Skeletal muscle satellite cell (primary cell): ENCODE results near the gene ADARB2.

Experiments
- H3K27me3 ChIP-seq: 2 replicates; pipeline ENCODE4 v1.7.0; 2013; ENCODE audit warnings: low read length; ENCODE audit not compliant: control insufficient read depth, insufficient read depth
- H3K36me3 ChIP-seq: 2 replicates; pipeline ENCODE4 v1.7.0; 2013; ENCODE audit warnings: mild to moderate bottlenecking, control low read depth, low read length; ENCODE audit not compliant: insufficient read depth
- H3K4me1 ChIP-seq: 2 replicates; pipeline ENCODE4 v1.7.0; 2013; ENCODE audit warnings: low read length; ENCODE audit not compliant: control insufficient read depth, insufficient read depth
- H3K4me2 ChIP-seq: 2 replicates; pipeline ENCODE4 v1.7.0; 2013; ENCODE audit warnings: mild to moderate bottlenecking, low read length
- H3K4me3 ChIP-seq: 2 replicates; pipeline ENCODE4 v1.7.0; 2013; ENCODE audit warnings: low read length
- H3K9ac ChIP-seq: 2 replicates; pipeline ENCODE4 v1.7.0; 2013; ENCODE audit warnings: mild to moderate bottlenecking, low read depth, low read length, moderate library complexity
- H3K9me3 ChIP-seq: replicated peaks from 2 replicates; pipeline ENCODE4 v1.7.0; 2013; ENCODE audit warnings: mild to moderate bottlenecking, control low read depth, low read length

The ADARB2 gene

DNA sequence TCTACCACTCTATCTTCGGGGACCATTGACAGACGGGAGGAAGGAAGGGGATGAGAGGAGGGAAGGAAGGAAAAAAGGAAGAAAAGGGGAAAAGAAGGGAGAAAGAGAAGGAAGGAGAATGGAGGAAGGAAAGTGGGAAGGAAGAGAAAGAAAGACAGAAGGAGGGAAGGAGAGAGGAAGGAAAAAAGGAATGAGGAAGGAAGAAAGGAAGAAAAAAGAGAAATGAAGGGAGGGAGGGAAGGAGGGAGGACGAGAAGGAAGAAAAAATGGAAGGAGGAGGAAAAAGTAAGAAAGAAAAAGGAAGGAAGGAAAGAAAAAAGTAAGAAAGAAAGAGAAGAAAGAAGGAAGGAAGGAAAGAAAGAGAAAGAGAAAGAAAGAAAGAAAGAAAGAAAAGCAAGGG is 128.9 kb downstream of the ADARB2 start:
- Histone ChIP-seq H3K27me3 (no peaks in the 10 kb centered on the region), H3K36me3 (no peaks in the 10 kb centered on the region), H3K4me2 (no peak overlapping the region), H3K4me3 (no peak overlapping the region), H3K4me1 (no peaks in the 10 kb centered on the region), H3K9me3 (peaks cover 9% of the 10 kb centered on the region), H3K9ac (no peak overlapping the region)

DNA sequence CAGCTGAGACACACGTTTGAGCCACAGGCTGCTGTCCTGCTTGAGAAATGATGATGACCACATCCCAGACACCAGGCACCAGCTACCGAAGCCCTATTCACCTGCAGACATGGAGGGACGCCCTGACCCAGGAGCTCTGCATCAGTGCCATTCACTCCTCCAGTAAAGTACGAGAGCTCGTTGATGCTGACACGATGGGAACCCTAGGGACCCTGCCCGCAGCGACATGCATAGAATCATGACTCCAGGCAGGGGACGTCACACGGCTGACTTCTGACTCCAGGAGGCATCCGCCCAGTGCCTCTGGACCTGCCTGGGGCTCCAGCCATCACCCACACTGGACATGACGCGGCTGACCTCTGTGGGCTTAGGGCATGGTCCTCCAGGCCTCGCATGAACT is 129.9 kb downstream of the ADARB2 start:
- Histone ChIP-seq H3K9me3 (peaks cover 12% of the 10 kb centered on the region), H3K4me3 (no peak overlapping the region), H3K27me3 (no peaks in the 10 kb centered on the region)

DNA sequence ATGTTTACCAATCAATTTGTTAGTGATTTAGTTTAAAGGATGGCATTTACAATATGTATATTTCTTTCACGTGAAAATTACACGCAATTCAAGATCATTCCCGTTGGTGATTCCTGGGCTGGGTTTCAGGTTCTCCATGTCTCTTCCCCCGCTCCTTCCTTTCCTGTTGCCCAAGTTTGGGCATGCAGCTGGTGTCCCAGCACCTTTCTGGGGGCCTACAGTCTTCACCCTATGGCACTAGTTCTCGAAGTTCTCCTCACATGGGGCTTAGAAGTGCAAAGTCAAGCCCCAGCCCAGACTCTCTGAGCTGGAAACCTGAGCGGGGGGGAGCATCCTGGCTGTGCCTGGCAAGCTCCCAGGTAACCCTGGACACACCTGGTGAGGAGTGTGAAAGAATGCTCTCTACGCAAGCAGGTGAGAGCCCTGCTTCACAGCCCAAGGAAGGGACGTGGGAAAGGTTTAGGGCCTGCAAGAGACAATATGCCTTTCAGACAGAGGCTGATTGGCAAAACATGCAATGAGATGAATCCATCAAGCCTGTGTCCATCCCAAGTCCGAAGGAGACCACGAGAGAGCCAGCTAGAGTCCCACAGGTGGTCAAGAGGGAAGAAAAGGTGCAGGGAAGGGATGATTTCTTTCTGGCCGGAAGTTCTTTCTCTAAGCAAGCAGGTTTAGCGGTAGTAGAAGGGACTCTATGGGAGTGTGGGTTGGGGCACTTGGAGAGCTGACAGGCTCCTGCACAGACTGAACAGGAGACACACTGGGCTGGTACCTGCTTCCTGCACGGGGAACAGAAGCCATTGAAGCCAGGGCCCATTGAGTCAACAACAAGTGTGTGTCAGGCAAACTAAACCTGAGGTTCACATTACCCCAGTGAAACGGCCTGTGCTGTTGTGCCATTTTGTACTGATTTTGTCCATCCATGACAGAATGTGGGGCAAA is 131.1 kb downstream of the ADARB2 start:
- Histone ChIP-seq H3K9ac (no peak overlapping the region), H3K36me3 (no peaks in the 10 kb centered on the region), H3K4me1 (no peaks in the 10 kb centered on the region), H3K4me3 (no peak overlapping the region), H3K9me3 (peaks cover 8% of the 10 kb centered on the region), H3K4me2 (no peak overlapping the region), H3K27me3 (no peaks in the 10 kb centered on the region)

More for the DNA sequence above, 129.9 kb downstream of the ADARB2 start:
- H3K9ac ChIP-seq = no peak overlapping the region
- no peaks in the 10 kb centered on the region for H3K36me3 ChIP-seq
- H3K4me2 ChIP-seq = no peak overlapping the region
- H3K4me1 ChIP-seq = no peaks in the 10 kb centered on the region

DNA sequence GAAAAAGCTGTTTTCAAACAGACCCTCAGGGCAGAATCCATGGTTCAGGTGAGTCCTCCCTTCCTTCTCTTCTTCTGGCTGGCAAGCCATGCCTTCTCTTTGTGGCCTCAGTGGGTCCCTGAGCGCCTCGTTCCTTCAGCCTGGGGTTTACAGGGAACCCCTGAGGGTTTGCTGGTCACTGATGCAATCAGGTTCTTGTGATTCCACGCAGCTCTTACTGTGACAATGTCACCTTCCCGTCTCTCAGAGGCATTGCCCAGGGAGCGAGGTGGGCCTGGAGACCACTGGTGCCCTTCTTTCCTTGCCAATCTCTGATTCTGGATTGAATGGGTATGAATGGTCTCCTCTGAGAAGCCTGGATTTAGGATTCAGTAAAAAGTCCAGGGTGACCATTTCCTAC is 132.2 kb downstream of the ADARB2 start:
- Histone ChIP-seq H3K4me2 (no peak overlapping the region), H3K36me3 (no peaks in the 10 kb centered on the region), H3K9me3 (peaks cover 10% of the 10 kb centered on the region), H3K4me1 (no peaks in the 10 kb centered on the region), H3K9ac (no peak overlapping the region), H3K4me3 (no peak overlapping the region), H3K27me3 (no peaks in the 10 kb centered on the region)

DNA sequence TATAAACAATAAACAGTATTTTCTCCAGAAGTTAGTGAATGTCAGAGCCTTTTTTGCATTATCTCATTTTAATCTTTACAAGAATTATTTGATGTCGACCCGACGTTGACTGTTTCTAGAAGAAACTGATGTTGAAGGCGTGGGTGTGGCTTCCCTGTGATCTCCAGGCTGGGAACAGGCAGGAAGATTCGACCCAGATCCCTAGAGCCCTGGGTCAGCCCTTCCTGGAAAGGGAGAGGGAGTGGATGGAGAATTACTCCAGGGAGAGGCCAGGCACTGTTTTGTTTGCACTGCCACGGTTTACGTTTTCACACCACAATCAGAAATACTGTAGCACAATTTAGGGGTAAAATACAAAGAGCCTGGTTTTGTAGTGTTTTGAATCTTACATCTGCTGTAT is 133.1 kb downstream of the ADARB2 start:
- Histone ChIP-seq H3K4me3 (no peak overlapping the region), H3K36me3 (no peaks in the 10 kb centered on the region), H3K9me3 (peaks cover 15% of the 10 kb centered on the region), H3K27me3 (no peaks in the 10 kb centered on the region), H3K4me1 (no peaks in the 10 kb centered on the region), H3K4me2 (no peak overlapping the region), H3K9ac (no peak overlapping the region)

DNA sequence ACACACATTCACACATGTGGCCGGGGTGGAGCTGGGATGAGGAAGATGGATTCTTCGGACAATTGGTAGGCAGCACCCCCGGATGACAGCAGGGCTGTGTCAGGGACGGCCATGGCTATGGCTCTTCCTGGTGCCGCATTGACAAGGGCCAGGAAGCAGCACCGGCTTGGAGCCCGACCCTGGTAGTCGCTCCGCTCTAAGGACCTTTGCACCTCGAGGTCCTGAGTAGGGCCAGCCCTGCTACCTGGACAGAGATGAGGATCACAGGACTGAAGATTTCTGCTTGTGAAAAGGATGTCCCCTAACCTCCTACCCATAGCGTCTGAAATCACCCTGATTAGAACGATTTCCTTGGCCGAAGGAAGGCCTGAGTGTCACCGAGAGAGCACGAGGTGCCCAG is 134.1 kb downstream of the ADARB2 start:
- no peak overlapping the region for H3K9ac ChIP-seq
- H3K4me3 ChIP-seq = no peak overlapping the region
- no peaks in the 10 kb centered on the region for H3K4me1 ChIP-seq
- no peak overlapping the region for H3K4me2 ChIP-seq
- no peaks in the 10 kb centered on the region for H3K27me3 ChIP-seq
- no peaks in the 10 kb centered on the region for H3K36me3 ChIP-seq
- peaks cover 19% of the 10 kb centered on the region for H3K9me3 ChIP-seq

DNA sequence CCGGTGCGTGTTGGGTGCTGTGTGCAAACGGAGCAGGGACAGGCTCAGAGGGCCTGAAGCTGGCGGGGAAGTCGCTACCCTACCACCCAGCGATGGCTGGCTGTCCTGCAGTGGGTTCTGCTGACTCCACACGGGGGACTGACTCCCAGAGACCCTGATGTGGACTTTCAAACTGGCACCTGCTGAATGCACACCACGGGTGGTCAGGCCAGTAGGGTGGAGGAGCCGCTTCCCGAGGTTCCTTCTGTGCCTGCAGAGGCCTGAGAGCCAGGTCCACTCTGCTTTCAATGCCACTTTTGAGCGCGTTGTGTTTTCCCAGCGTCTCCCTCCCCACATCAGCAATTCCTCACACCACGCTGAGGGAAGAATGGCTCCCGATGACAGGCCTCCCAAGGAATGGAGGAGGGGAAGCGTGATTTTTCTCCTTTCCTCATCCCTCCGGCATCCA is 135.3 kb downstream of the ADARB2 start:
- Histone ChIP-seq H3K4me1 (no peaks in the 10 kb centered on the region), H3K9ac (no peak overlapping the region), H3K4me2 (no peak overlapping the region), H3K9me3 (peaks cover 19% of the 10 kb centered on the region), H3K36me3 (no peaks in the 10 kb centered on the region), H3K27me3 (no peaks in the 10 kb centered on the region), H3K4me3 (no peak overlapping the region)

DNA sequence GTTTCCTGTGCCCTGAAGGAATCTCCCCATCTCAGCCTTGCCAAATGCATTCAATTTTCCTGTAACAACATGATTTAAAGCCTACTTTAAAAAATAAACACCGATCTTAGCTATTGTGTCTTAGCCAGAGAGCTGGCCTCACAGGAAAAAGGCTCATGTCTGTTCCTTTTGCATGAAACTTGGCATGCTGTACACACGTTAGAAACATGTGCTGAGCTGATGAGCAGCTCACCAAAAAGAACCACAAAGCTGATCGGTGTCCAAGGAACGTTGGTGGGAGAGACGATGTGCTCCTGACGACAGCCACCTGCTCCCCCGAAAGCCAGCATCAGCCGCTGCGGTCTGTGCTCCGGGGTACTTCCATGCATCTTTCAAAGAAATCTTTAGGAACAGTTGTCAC is 135.9 kb downstream of the ADARB2 start:
- Histone ChIP-seq H3K4me3 (no peak overlapping the region), H3K9ac (no peak overlapping the region), H3K27me3 (no peaks in the 10 kb centered on the region)

DNA sequence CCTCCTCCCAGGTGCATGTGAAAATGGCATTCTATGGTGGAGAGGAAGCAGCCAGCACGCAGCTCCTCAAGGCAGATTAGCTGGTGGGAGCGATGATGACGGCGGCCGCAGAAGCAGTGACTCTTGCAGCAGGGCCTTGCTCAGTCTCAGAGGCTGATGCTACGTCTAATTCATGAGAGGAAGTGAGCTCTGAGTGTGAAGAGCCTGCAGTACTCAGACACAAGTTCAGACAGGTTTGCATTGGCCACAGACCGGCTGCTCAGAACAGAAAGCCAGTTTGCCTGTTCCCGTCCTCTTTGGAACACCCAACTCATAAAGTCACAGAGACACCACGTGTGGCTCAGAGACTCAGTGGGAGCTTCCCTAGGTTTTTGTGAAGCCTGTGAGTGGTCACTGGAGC is 136.5 kb downstream of the ADARB2 start:
- H3K27me3 ChIP-seq = no peaks in the 10 kb centered on the region
- H3K4me2 ChIP-seq = no peak overlapping the region
- H3K36me3 ChIP-seq = no peaks in the 10 kb centered on the region
- H3K4me3 ChIP-seq = no peak overlapping the region
- H3K9ac ChIP-seq = no peak overlapping the region
- peaks cover 20% of the 10 kb centered on the region for H3K9me3 ChIP-seq
- H3K4me1 ChIP-seq = no peaks in the 10 kb centered on the region

More for the DNA sequence above, 135.9 kb downstream of the ADARB2 start:
- H3K4me2 ChIP-seq = no peak overlapping the region
- peaks cover 23% of the 10 kb centered on the region for H3K9me3 ChIP-seq
- no peaks in the 10 kb centered on the region for H3K36me3 ChIP-seq
- H3K4me1 ChIP-seq = no peaks in the 10 kb centered on the region

DNA sequence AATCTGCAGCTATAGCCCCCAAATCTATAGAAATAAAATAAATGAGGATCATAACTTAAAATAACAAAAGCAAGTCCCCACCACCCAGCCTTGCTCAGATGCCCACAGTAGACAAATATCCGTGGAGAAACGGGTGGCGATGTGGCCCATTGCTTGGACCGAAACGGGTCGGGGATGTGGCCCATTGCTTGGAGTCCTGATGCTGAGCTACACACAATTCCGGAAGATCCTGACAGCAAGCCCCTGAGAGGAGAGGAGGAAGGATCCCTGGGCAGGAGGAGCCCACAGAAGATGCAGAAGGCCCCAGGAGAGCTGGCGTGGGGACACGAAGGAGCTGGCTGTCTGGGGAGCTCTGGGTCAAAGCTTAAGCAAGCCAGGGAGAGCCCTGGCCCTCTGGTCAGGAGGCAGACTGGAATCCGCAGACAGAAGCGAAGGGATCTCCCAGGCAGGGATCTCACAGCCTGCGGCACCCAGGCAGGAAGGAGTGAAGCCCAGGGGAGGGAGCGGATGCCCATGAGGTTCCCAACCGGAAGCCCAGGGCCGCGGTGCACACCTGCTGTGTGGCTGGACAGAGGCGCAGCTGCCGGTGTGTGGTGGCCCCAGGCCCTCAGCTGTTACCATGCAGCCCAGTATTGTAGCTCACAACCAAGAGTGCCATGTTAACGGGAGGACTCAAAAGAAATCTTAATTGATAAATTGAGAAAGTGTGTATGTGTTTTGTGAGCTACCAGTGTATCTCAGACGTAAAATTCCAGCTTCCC is 138.8 kb downstream of the ADARB2 start:
- Histone ChIP-seq H3K4me3 (no peak overlapping the region), H3K9me3 (peaks cover 28% of the 10 kb centered on the region), H3K9ac (no peak overlapping the region), H3K4me2 (no peak overlapping the region), H3K27me3 (no peaks in the 10 kb centered on the region), H3K36me3 (no peaks in the 10 kb centered on the region), H3K4me1 (no peaks in the 10 kb centered on the region)

DNA sequence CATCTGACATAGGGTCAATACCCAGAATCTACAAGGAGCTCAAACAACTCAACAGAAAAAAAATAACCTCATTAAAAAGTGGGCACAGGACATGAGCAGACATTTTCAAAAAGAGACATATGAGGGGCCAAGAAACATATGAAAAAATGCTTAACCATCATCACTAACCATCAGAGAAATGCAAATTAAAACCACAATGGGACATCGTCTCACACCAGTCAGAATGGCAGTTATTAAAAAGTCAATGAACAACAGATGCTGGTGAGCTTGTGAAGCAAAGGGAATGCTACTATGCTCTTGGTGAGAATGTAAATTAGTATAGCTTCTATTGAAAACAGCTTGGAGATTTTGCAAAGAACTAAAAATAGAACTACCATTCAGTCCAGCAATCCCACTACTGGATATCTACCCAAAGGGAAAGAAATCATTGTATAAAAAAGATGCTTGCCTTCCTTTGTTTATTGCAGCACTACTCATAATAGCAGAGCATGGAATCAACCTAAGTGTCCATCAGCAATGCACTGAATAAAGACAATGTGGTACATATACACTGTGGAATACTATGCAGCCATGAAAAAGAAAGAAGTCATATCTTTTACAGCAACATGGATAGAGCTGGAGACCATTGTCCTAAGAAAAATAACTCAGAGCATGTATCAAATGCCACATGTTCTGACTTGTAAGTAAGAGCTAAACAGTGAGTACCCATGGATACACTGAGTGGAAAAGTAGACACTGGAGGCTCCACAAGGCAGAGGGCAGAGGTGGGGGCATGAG is 139.8 kb downstream of the ADARB2 start:
- H3K36me3 ChIP-seq = no peaks in the 10 kb centered on the region

More for the DNA sequence above, 139.8 kb downstream of the ADARB2 start:
- no peak overlapping the region for H3K9ac ChIP-seq
- H3K27me3 ChIP-seq = no peaks in the 10 kb centered on the region
- no peak overlapping the region for H3K4me2 ChIP-seq
- no peak overlapping the region for H3K4me3 ChIP-seq
- peaks cover 26% of the 10 kb centered on the region for H3K9me3 ChIP-seq
- no peaks in the 10 kb centered on the region for H3K4me1 ChIP-seq
